Calu3 (cell line): Measurements from ENCODE around the gene JADE1. TPM values are rescaled to one million over a fixed set of nuclear protein-coding genes. Genes with fewer than 3 reads are reported as not detected.

Experiments used
- BruUV-seq: library from RNA; stranded (reverse); fragments of 400-500 nt; replicated peaks from 2 replicates; lab custom pipeline; 2021; lab: Mats Ljungman, UMichigan
- CTCF ChIA-PET: fragments of 300-600 bp; sonication (Branson Sonifier 250); formaldehyde crosslinking; loops from one replicate; lab custom pipeline; 2022; ENCODE audit warnings: antibody characterized with exemption; lab: Charles Lee
- DNase-seq: peaks from one replicate; pipeline ENCODE4 v3.0.0; 2022
- H3K27ac Mint-ChIP-seq: one replicate; pipeline ENCODE4 v1.8.0; 2022; ENCODE audit warnings: mixed read lengths; ENCODE audit not compliant: unreplicated experiment
- H3K27me3 Mint-ChIP-seq: one replicate; pipeline ENCODE4 v1.8.0; 2022; ENCODE audit warnings: mixed read lengths; ENCODE audit not compliant: unreplicated experiment
- H3K36me3 Mint-ChIP-seq: one replicate; pipeline ENCODE4 v1.8.0; 2022; ENCODE audit warnings: mild to moderate bottlenecking, moderate library complexity, mixed read lengths; ENCODE audit not compliant: insufficient read depth, unreplicated experiment
- H3K4me1 Mint-ChIP-seq: one replicate; pipeline ENCODE4 v1.8.0; 2022; ENCODE audit warnings: mild to moderate bottlenecking, low read depth, mixed read lengths; ENCODE audit not compliant: unreplicated experiment
- H3K4me3 Mint-ChIP-seq: one replicate; pipeline ENCODE4 v1.8.0; 2022; ENCODE audit warnings: mild to moderate bottlenecking, low read depth, moderate library complexity, mixed read lengths; ENCODE audit not compliant: unreplicated experiment
- H3K9me3 Mint-ChIP-seq: one replicate; pipeline ENCODE4 v1.8.0; 2022; ENCODE audit warnings: low read depth, mixed read lengths; ENCODE audit not compliant: unreplicated experiment
- intact Hi-C: fragments of 100-400 bp; cut with micrococcal nuclease; formaldehyde crosslinking; loops from one replicate; pipeline ENCODE4 v1.10.0; 2022; ENCODE audit not compliant: unreplicated experiment
- total RNA-seq: library from RNA; stranded (reverse); gene quantifications from 2 replicates; pipeline ENCODE4 v1.2.3, GENCODE V29; 2022
- TF ChIP-seq, protein P1 (sequence below): fragments of 200-600 bp; IDR thresholded peaks from one replicate; pipeline ENCODE4 v1.8.0; 2022; ENCODE audit warnings: antibody characterized with exemption; ENCODE audit not compliant: unreplicated experiment

JADE1 gene
- total RNA-seq, 1 experiment from 2014 or later, result 33.9 TPM

DNA sequence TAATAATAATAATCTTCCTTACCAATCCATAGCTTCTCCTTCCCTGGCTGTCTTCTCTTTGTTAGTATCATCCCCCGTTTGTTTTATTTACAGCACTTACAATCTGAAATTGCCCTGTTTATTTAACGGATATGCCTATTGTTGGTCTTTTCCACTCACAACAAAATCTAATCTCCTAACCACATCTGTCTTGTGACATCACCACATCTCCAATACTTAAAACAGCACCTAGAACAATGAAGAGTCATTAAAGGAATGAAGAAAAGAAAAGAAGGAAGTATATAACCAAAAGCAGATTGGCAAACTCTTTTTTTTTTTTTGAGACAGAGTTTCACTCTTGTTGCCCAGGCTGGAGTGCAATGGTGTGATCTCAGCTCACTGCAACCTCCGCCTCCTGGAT, 38.7 kb upstream of the JADE1 start:
- BruUV-seq, result no TSS peak
- TF ChIP-seq, protein P1, sequence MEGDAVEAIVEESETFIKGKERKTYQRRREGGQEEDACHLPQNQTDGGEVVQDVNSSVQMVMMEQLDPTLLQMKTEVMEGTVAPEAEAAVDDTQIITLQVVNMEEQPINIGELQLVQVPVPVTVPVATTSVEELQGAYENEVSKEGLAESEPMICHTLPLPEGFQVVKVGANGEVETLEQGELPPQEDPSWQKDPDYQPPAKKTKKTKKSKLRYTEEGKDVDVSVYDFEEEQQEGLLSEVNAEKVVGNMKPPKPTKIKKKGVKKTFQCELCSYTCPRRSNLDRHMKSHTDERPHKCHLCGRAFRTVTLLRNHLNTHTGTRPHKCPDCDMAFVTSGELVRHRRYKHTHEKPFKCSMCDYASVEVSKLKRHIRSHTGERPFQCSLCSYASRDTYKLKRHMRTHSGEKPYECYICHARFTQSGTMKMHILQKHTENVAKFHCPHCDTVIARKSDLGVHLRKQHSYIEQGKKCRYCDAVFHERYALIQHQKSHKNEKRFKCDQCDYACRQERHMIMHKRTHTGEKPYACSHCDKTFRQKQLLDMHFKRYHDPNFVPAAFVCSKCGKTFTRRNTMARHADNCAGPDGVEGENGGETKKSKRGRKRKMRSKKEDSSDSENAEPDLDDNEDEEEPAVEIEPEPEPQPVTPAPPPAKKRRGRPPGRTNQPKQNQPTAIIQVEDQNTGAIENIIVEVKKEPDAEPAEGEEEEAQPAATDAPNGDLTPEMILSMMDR, result no peak
- H3K4me1 Mint-ChIP-seq, result no peaks in the 10 kb centered on the region
- H3K36me3 Mint-ChIP-seq, result no peaks in the 10 kb centered on the region
- no peaks in the 10 kb centered on the region for H3K27me3 Mint-ChIP-seq
- H3K9me3 Mint-ChIP-seq, result no peaks in the 10 kb centered on the region
- CTCF ChIA-PET, result no interaction called here
- DNase-seq, result no peak
- intact Hi-C loops, result no loop called here
- H3K4me3 Mint-ChIP-seq, result no peak overlapping the region
- H3K27ac Mint-ChIP-seq, result no peak overlapping the region

DNA sequence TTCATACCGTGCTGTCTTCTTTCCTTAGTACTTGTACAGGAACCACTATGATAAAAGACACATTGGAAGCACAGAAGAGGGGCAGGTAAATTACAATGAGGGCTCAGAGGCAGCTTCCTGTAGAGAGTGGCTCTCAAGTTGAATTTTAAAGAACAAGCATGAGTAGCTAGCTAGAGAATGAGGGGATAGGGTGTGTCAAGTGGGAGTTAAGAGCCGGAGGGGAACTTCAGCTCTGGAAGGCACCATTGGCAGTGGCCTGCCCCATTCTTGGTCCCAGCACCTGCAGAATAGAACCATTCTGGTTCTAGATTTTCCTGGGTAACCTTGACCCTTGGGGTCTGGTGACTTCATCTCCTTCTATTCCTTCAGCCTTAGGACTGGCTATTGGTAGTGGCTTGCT, 34.0 kb upstream of the JADE1 start:
- TF ChIP-seq, protein P1, result no peak
- no TSS peak for BruUV-seq
- Mint-ChIP-seq H3K4me1 (peaks cover 8% of the 10 kb centered on the region), H3K4me3 (no peak overlapping the region), H3K36me3 (no peaks in the 10 kb centered on the region), H3K27ac (no peak overlapping the region), H3K9me3 (no peaks in the 10 kb centered on the region), H3K27me3 (no peaks in the 10 kb centered on the region)
- DNase-seq, result no peak
- CTCF ChIA-PET, result interaction anchor here (0.6 kb wide), 1 partner anchor 19 kb away, joined by 3 read pairs; no protein-coding TSS in a partner anchor
- intact Hi-C loops, result no loop called here

DNA sequence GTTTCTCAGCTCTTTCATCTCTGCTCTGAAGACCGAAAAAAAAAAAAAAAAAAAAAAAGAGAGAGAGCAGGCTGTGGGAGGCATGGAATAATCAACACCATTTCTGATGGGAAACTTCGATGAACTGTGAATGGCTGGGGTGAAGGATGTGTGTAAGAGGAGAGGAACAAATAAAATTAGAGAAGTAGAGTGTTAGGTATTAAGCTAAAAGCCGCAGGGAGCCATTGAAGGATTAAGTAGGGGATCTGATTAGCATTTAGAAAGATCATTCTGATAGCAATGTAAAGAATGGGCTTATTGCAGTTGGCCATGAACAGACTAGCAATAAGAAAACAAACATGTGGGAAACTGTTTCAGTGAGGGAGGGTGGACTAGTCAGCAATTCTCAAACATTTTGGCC, 33.6 kb upstream of the JADE1 start:
- no peaks in the 10 kb centered on the region for H3K9me3 Mint-ChIP-seq
- intact Hi-C loops, result no loop called here
- no peak overlapping the region for H3K27ac Mint-ChIP-seq
- BruUV-seq, result no TSS peak
- CTCF ChIA-PET, result interaction anchor here (0.6 kb wide), 1 partner anchor 19 kb away, joined by 3 read pairs; no protein-coding TSS in a partner anchor
- no peak for DNase-seq
- peaks cover 8% of the 10 kb centered on the region for H3K4me1 Mint-ChIP-seq
- H3K4me3 Mint-ChIP-seq, result no peak overlapping the region
- H3K27me3 Mint-ChIP-seq, result no peaks in the 10 kb centered on the region
- TF ChIP-seq, protein P1, result no peak
- H3K36me3 Mint-ChIP-seq, result no peaks in the 10 kb centered on the region

DNA sequence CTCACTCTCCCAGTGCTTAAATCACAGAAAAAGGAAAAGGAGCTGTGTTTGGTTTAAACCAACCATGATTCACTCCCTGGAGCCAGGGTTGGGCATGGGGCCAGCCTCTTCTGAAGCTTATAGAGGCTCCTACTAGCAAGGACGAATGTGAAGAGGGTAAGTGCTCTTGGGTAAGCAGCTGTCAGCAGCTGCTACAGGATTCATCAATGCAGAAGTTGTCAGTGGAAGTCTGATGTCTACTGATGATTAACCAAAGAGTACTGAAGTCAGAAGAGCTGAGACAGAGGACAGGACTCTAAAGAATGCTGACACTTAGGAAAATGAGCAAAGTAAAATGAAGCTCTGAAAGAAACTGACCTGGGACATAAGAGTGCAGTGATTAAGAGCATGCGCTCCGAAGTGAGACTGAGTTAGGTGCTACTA, 32.7 kb upstream of the JADE1 start:
- H3K9me3 Mint-ChIP-seq, result no peaks in the 10 kb centered on the region
- H3K27ac Mint-ChIP-seq, result no peak overlapping the region
- H3K36me3 Mint-ChIP-seq, result no peaks in the 10 kb centered on the region
- peak; percentile 36 for DNase-seq
- TF ChIP-seq, protein P1, result no peak
- CTCF ChIA-PET, result no interaction called here
- no peak overlapping the region for H3K4me3 Mint-ChIP-seq
- intact Hi-C loops, result no loop called here
- BruUV-seq, result no TSS peak
- peaks cover 8% of the 10 kb centered on the region for H3K4me1 Mint-ChIP-seq
- H3K27me3 Mint-ChIP-seq, result no peaks in the 10 kb centered on the region
